Adrenal gland (tissue), 12 donors: ENCODE results near the gene ACVRL1. TPM values are rescaled to one million over a fixed set of nuclear protein-coding genes. Genes with fewer than 3 reads are reported as not detected.
A peak's percentile ranks its signal among the peaks of the same experiment; 100 is the strongest.

Source experiments
- DNase-seq, 7 donors: peaks; one replicate each; pipeline ENCODE4 v3.0.0-alpha.2; 2019 to 2020
- H3K27ac ChIP-seq, 5 donors: fragments of 200-600 bp; sonication (generic) in 4 of 5; 1 replicate in 3 of 5; 2 replicates in 2 of 5; pipeline versions ENCODE4 v1.5.1 to v1.8.0; 2016 to 2020; ENCODE audit warnings: mild to moderate bottlenecking in 1 of 5
- H3K27me3 ChIP-seq: fragments of 200-600 bp; 2 replicates; pipeline ENCODE4 v1.8.0; 2021
- H3K36me3 ChIP-seq, 2 donors: fragments of 200-600 bp; replicated peaks in 1 of 2; 1 replicate in 1 of 2; 2 replicates in 1 of 2; pipeline versions ENCODE4 v1.5.1 to v1.8.0; 2018 to 2022
- H3K4me1 ChIP-seq, 2 donors: fragments of 200-600 bp; replicated peaks in 1 of 2; 1 replicate in 1 of 2; 2 replicates in 1 of 2; pipeline versions ENCODE4 v1.5.1 to v1.8.0; 2018 to 2021
- H3K4me3 ChIP-seq, 4 donors: fragments of 200-600 bp; sonication (generic) in 3 of 4; one replicate each; pipeline ENCODE4 v1.5.1; 2016 to 2018
- H3K9me3 ChIP-seq, 3 donors: fragments of 200-600 bp; sonication (generic) in 1 of 3; replicated peaks in 1 of 3; 1 replicate in 2 of 3; 2 replicates in 1 of 3; pipeline versions ENCODE4 v1.5.1 to v1.8.0; 2016 to 2021
- POLR2A ChIP-seq, 2 donors: fragments of 450-650 bp; IDR thresholded peaks; one replicate each; pipeline ENCODE4 v1.6.1; 2017; ENCODE audit warnings: antibody characterized with exemption in 2 of 2, mild to moderate bottlenecking in 2 of 2, moderate library complexity in 1 of 2
- WGBS, 4 donors: extraction: QIAGEN DNeasy Blood & Tissue Kit in 2 of 4; methylation state at CpG; one replicate each; pipeline versions ENCODE4 v1.1.5 to v1.1.7; 2013 to 2017; 5-methylcytosine and 5-hydroxymethylcytosine counted together
- intact Hi-C, 2 donors: fragments of 100-400 bp; cut with DNase I; formaldehyde crosslinking; loops; one replicate each; pipeline versions ENCODE4 v1.14.1 to v1.15.0; 2022 to 2023
- polyA plus RNA-seq, 3 donors: library from polyadenylated mRNA; stranded (reverse); fragments of 200-250 nt in 2 of 3; fragments of 350-450 nt in 1 of 3; fragmentation: Illumina TruSeq in 1 of 3; extraction: RNeasy Lipid Tissue Mini Kit (QIAGEN cat#74804) in 1 of 3; gene quantifications; one replicate each; pipeline ENCODE4 v1.2.3, GENCODE V29; 2013 to 2014
- total RNA-seq, 9 donors: library from RNA; depleted of rRNA in 4 of 9; stranded (reverse); fragments of >200 nt in 4 of 9; fragments of 120-200 nt in 1 of 9; fragmentation: NEBNext Ultra II Directional in 1 of 9; extraction: Animal tissue kit (Norgen Biotek cat#: 25700) in 1 of 9; gene quantifications; one replicate each; pipeline versions ENCODE4 v1.1.0 to v1.2.4, GENCODE V29; 2013 to 2023
- TF ChIP-seq, protein P1 (sequence below), 6 experiments: fragments of 450-650 bp in 4 of 6; fragments of 200-600 bp in 2 of 6; sonication (generic) in 1 of 6; IDR thresholded peaks; 1 replicate in 5 of 6; 2 replicates in 1 of 6; pipeline versions ENCODE4 v1.5.1 to v1.8.0; 2016 to 2021; ENCODE audit warnings: antibody characterized with exemption in 6 of 6, mild to moderate bottlenecking in 2 of 6, moderate library complexity in 1 of 6
- donor health status: healthy with polysubstance abuse.
- donor health status: Bipolar disorder and iron deficiency.
- donor health status: DM: yes; HTN: yes; CAD: no.
- donor health status: DM: no; HTN: no; CAD: no.
- donor health status: DM: no; HTN: no; CAD: no.
- donor health status: DM: yes; HTN: yes; CAD: no.

ACVRL1 gene
- total and polyA plus RNA-seq, 12 donors: 7.8 to 117 (median 43.7) TPM

DNA sequence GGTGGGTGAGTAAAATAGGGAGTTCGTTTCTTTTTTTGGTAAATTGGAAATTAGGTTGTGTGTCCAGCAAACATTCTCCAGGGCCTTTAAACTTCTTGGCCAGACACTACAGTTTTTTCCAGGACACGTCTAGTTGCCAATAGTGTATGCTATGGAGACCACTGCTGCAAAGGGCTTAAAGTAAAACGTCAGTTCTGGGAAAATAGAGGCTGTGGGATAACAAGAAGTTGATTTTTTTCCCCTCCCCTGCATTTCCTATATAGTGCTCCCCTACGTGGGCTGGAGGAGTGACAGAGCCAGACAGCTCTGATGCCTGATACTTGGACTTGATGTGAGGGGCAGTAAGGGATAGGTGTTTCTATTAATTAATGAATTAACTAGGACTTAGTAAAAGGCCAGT, 46.6 kb downstream of the ACVRL1 start:
- no peak for TF ChIP-seq POLR2A (IDR thresholded peaks at IDR 0.05)
- TF ChIP-seq, protein P1, sequence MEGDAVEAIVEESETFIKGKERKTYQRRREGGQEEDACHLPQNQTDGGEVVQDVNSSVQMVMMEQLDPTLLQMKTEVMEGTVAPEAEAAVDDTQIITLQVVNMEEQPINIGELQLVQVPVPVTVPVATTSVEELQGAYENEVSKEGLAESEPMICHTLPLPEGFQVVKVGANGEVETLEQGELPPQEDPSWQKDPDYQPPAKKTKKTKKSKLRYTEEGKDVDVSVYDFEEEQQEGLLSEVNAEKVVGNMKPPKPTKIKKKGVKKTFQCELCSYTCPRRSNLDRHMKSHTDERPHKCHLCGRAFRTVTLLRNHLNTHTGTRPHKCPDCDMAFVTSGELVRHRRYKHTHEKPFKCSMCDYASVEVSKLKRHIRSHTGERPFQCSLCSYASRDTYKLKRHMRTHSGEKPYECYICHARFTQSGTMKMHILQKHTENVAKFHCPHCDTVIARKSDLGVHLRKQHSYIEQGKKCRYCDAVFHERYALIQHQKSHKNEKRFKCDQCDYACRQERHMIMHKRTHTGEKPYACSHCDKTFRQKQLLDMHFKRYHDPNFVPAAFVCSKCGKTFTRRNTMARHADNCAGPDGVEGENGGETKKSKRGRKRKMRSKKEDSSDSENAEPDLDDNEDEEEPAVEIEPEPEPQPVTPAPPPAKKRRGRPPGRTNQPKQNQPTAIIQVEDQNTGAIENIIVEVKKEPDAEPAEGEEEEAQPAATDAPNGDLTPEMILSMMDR (IDR thresholded peaks at IDR 0.05): no peak
- peaks cover 17 to 51% of the 10 kb centered on the region in 2 donors for H3K4me1 ChIP-seq
- H3K27ac ChIP-seq: peak overlapping the region in 2 of 5 donors; percentile 69 to 88
- no peaks in the 10 kb centered on the region for H3K36me3 ChIP-seq
- DNase-seq: no peak
- H3K9me3 ChIP-seq: no peaks in the 10 kb centered on the region
- intact Hi-C loops: no loop called here
- peak overlapping the region in 1 of 4 donors; percentile 75 for H3K4me3 ChIP-seq
- H3K27me3 ChIP-seq: no peaks in the 10 kb centered on the region
- 49 to 52% (median 51%) methylated on average over 4 of the region's 4 CpGs for WGBS, 4 donors

DNA sequence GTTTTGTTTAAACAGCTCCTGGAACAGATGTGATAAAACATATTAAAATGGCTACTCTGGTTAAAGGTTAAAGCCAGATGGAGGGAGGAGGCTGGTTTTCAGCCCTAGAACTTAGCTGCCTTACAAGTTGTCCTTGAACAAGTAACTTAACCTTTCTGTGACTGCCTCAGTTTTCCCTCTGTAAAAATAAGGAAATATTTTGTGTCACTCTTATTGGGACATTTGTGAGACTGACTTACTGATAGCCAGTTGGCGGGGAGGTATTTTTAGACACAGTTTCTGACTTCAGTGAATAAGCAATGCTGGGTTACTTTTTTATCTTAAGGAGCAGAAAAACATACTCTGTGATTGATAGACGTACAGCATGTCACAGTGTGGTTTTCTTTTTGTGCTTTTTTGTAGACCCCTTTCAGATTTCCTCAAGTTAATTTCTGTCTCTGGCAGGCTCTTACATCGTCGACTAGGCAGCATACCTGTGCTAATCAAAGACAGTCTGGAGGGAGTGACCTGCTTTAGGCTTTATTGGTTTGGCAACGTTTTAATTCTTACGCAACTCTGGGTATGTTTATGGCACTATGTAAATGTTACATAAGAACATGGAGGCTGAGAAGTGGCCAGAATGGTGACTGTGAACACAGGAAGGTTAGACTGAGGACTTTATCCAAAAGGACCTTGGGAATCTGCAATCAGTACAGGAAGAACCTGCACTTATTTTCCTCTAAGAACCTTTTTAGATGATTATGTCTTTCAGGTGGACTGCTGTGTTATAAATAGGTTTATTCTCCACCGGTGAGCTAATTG, 47.5 kb downstream of the ACVRL1 start:
- intact Hi-C loops: no loop called here
- H3K4me3 ChIP-seq: peak overlapping the region in 1 of 4 donors; percentile 24
- H3K36me3 ChIP-seq: no peaks in the 10 kb centered on the region
- TF ChIP-seq POLR2A (IDR thresholded peaks at IDR 0.05): no peak
- TF ChIP-seq, protein P1 (IDR thresholded peaks at IDR 0.05): no peak
- H3K9me3 ChIP-seq: no peaks in the 10 kb centered on the region
- H3K27me3 ChIP-seq: no peaks in the 10 kb centered on the region
- peak overlapping the region in 2 of 5 donors; percentile 69 to 88 for H3K27ac ChIP-seq
- 43 to 51% (median 46%) methylated on average over 7 of the region's 7 CpGs for WGBS, 4 donors
- DNase-seq: peak in 1 of 7 donors; percentile 23
- H3K4me1 ChIP-seq: peaks cover 17 to 60% of the 10 kb centered on the region in 2 donors

DNA sequence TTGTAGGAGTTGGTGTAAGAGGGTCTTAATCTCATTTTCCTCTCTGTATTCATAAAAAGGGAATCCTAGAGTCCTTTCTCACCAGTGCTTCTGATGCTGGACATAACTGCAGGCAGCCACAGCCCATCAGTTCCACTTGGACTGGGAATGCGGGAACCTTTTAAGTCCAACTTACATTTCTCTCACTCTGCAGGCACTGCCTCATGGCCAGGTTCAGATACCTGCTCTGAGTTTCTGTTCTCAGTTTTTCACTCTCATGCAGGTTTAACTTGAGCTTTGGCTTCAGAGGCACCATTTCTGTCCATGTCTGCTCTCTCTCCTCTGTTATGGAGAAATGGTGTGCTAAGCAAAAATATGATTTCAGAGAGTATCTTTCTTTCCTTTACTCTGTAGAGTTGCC, 48.4 kb downstream of the ACVRL1 start:
- no peaks in the 10 kb centered on the region for H3K27me3 ChIP-seq
- WGBS, 4 donors: 70 to 100% (median 93%) methylated on average over 1 of the region's 1 CpG
- TF ChIP-seq POLR2A (IDR thresholded peaks at IDR 0.05): no peak
- intact Hi-C loops: no loop called here
- no peaks in the 10 kb centered on the region for H3K36me3 ChIP-seq
- H3K4me1 ChIP-seq: peaks cover 16 to 64% of the 10 kb centered on the region in 2 donors
- no peak for DNase-seq
- H3K4me3 ChIP-seq: no peak overlapping the region
- H3K9me3 ChIP-seq: no peaks in the 10 kb centered on the region
- H3K27ac ChIP-seq: peak overlapping the region in 1 of 5 donors; percentile 88

DNA sequence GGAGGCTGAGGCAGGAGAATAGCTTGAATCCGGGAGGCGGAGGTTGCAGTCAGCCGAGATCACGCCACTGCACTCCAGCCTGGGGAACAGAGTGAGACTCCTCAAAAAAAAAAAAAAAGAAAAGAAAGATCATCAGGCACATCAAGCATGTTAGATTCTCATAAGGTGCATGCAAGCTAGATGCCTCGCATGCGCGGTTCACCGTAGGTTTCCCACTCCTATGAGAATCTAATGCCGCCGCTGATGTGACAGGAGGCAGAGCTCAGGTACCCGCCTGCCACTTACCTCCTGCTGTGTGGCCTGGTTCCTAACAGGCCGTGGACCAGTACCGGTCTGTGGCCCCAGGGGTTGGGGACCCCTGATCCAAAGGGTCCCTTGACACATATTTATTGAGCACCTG, 51.2 kb downstream of the ACVRL1 start:
- TF ChIP-seq, protein P1 (IDR thresholded peaks at IDR 0.05): no peak
- no peak for TF ChIP-seq POLR2A (IDR thresholded peaks at IDR 0.05)
- no peaks in the 10 kb centered on the region for H3K27me3 ChIP-seq
- peak overlapping the region in 1 of 5 donors; percentile 60 for H3K27ac ChIP-seq
- DNase-seq: peak in 1 of 7 donors; percentile 45
- intact Hi-C loops: no loop called here
- H3K9me3 ChIP-seq: no peaks in the 10 kb centered on the region
- H3K36me3 ChIP-seq: no peaks in the 10 kb centered on the region
- H3K4me1 ChIP-seq: peaks cover 11 to 69% of the 10 kb centered on the region in 2 donors
- H3K4me3 ChIP-seq: no peak overlapping the region
- 96 to 100% (median 97%) methylated on average over 11 to 13 of the region's 13 CpGs for WGBS, 4 donors
